ENCODE measurements around the gene LRIT2.

Gene LRIT2

GRCh38 chr10:84227810-84228209, 2.5 kb upstream of the LRIT2 start:
- Histone ChIP-seq H3K4me3 (ENCODE audit: low read length) (no peak overlapping the region), H3K9ac (ENCODE audit: low read length) (no peak overlapping the region), H2AFZ (ENCODE audit: low read depth, low read length) (no peak overlapping the region), H3K79me2 (ENCODE audit: low read length) (no peaks in the 10 kb centered on the region), H3K4me2 (ENCODE audit: low read length) (no peak overlapping the region), H3K36me3 (replicated peaks; ENCODE audit: low read depth, low read length) (no peaks in the 10 kb centered on the region), H3K4me1 (ENCODE audit: low read length) (no peaks in the 10 kb centered on the region), H3K27ac (ENCODE audit: low read length) (no peak overlapping the region), H3K9me3 (ENCODE audit: insufficient read depth, low read length) (no peaks in the 10 kb centered on the region), H4K20me1 (ENCODE audit: insufficient read depth, low read length) (no peaks in the 10 kb centered on the region), H3K27me3 (ENCODE audit: low read depth, low read length) (peaks cover 10% of the 10 kb centered on the region; the same call in 1 of the 2 replicates)
- TF ChIP-seq EZH2phosphoT487 (IDR thresholded peaks at IDR 0.05; ENCODE audit: low read depth): no peak
- TF ChIP-seq CTCF (IDR thresholded peaks at IDR 0.05; ENCODE audit: low read depth, low read length): no peak

- no peak overlapping the region for H3K4me3 ChIP-seq (ENCODE audit: low read length)
- TF ChIP-seq EZH2phosphoT487 (IDR thresholded peaks at IDR 0.05; ENCODE audit: low read depth): no peak
- no peak for TF ChIP-seq CTCF (IDR thresholded peaks at IDR 0.05; ENCODE audit: low read depth, low read length)
Observed at GRCh38 chr10:84226616-84227015, 1.3 kb upstream of the LRIT2 start.

GRCh38 chr10:84224411-84225028, 824 bp downstream of the LRIT2 start:
- no peak overlapping the region for H2AFZ ChIP-seq (ENCODE audit: low read depth, low read length)
- no peak overlapping the region for H3K4me3 ChIP-seq (ENCODE audit: low read length)
- H3K4me1 ChIP-seq (ENCODE audit: low read length): no peaks in the 10 kb centered on the region
- H3K36me3 ChIP-seq (replicated peaks; ENCODE audit: low read depth, low read length): no peaks in the 10 kb centered on the region
- no peak overlapping the region for H3K27ac ChIP-seq (ENCODE audit: low read length)
- H3K79me2 ChIP-seq (ENCODE audit: low read length): no peaks in the 10 kb centered on the region
- peaks cover 10% of the 10 kb centered on the region; the same call in 1 of the 2 replicates for H3K27me3 ChIP-seq (ENCODE audit: low read depth, low read length)
- H3K4me2 ChIP-seq (ENCODE audit: low read length): no peak overlapping the region
- H4K20me1 ChIP-seq (ENCODE audit: insufficient read depth, low read length): no peaks in the 10 kb centered on the region
- H3K9ac ChIP-seq (ENCODE audit: low read length): no peak overlapping the region
- H3K9me3 ChIP-seq (ENCODE audit: insufficient read depth, low read length): 0 out of 2 replicates have a peak, but pooled peaks cover under 1% of the 10 kb centered on the region
- no peak for TF ChIP-seq EZH2phosphoT487 (IDR thresholded peaks at IDR 0.05; ENCODE audit: low read depth)
- TF ChIP-seq CTCF (IDR thresholded peaks at IDR 0.05; ENCODE audit: low read depth, low read length): no peak

More at GRCh38 chr10:84226616-84227015, 1.3 kb upstream of the LRIT2 start:
- Histone ChIP-seq H3K27me3 (ENCODE audit: low read depth, low read length) (peaks cover 10% of the 10 kb centered on the region; the same call in 1 of the 2 replicates), H3K79me2 (ENCODE audit: low read length) (no peaks in the 10 kb centered on the region), H2AFZ (ENCODE audit: low read depth, low read length) (no peak overlapping the region), H4K20me1 (ENCODE audit: insufficient read depth, low read length) (no peaks in the 10 kb centered on the region), H3K27ac (ENCODE audit: low read length) (no peak overlapping the region), H3K4me1 (ENCODE audit: low read length) (no peaks in the 10 kb centered on the region), H3K9me3 (ENCODE audit: insufficient read depth, low read length) (no peaks in the 10 kb centered on the region), H3K4me2 (ENCODE audit: low read length) (no peak overlapping the region), H3K36me3 (replicated peaks; ENCODE audit: low read depth, low read length) (no peaks in the 10 kb centered on the region), H3K9ac (ENCODE audit: low read length) (no peak overlapping the region)

GRCh38 chr10:84221916-84222315, 3.4 kb downstream of the LRIT2 start:
- Histone ChIP-seq H3K9me3 (ENCODE audit: insufficient read depth, low read length) (0 out of 2 replicates have a peak, but pooled peaks cover 4% of the 10 kb centered on the region), H3K27ac (ENCODE audit: low read length) (no peak overlapping the region), H2AFZ (ENCODE audit: low read depth, low read length) (no peak overlapping the region), H3K9ac (ENCODE audit: low read length) (no peak overlapping the region), H3K4me3 (ENCODE audit: low read length) (no peak overlapping the region), H4K20me1 (ENCODE audit: insufficient read depth, low read length) (no peaks in the 10 kb centered on the region), H3K27me3 (ENCODE audit: low read depth, low read length) (0 out of 2 replicates have a peak, but pooled peaks cover 3% of the 10 kb centered on the region), H3K79me2 (ENCODE audit: low read length) (no peaks in the 10 kb centered on the region), H3K4me2 (ENCODE audit: low read length) (no peak overlapping the region), H3K4me1 (ENCODE audit: low read length) (no peaks in the 10 kb centered on the region), H3K36me3 (replicated peaks; ENCODE audit: low read depth, low read length) (no peaks in the 10 kb centered on the region)
- TF ChIP-seq CTCF (IDR thresholded peaks at IDR 0.05; ENCODE audit: low read depth, low read length) (no peak), EZH2phosphoT487 (IDR thresholded peaks at IDR 0.05; ENCODE audit: low read depth) (no peak)

Measured in OCI-LY3 (cell line).